Measurements from ENCODE around the gene MSMO1.

DNA sequence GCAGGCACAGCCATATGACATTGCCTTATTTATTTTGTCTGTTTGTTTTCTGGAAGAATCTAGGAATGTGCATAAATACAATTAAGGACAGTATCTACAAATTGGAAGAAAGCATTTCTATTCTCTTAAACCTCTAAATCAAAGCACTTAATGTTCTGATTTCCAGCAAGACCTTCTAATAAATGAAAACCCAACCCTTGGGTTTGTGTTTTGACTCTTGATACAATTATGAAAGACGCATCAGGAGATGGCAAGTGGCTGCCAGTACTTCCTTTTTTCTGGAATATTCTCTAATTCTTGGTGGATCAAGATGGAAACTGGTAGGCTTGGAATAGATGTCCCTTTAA lies 50.9 kb downstream of the MSMO1 start:
- TF ChIP-seq, protein P1, sequence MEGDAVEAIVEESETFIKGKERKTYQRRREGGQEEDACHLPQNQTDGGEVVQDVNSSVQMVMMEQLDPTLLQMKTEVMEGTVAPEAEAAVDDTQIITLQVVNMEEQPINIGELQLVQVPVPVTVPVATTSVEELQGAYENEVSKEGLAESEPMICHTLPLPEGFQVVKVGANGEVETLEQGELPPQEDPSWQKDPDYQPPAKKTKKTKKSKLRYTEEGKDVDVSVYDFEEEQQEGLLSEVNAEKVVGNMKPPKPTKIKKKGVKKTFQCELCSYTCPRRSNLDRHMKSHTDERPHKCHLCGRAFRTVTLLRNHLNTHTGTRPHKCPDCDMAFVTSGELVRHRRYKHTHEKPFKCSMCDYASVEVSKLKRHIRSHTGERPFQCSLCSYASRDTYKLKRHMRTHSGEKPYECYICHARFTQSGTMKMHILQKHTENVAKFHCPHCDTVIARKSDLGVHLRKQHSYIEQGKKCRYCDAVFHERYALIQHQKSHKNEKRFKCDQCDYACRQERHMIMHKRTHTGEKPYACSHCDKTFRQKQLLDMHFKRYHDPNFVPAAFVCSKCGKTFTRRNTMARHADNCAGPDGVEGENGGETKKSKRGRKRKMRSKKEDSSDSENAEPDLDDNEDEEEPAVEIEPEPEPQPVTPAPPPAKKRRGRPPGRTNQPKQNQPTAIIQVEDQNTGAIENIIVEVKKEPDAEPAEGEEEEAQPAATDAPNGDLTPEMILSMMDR (IDR thresholded peaks at IDR 0.05) = no peak
- no peak for TF ChIP-seq POLR2A (IDR thresholded peaks at IDR 0.05)
